Ishikawa (cell line): ENCODE results near the gene RASGRP4.
A peak's percentile ranks its signal among the peaks of the same experiment; 100 is the strongest.

Source experiments
- CEBPB ChIP-seq: IDR thresholded peaks from 2 replicates; pipeline ENCODE4 v1.6.1; 2012
- CREB1 ChIP-seq: IDR thresholded peaks from 2 replicates; pipeline ENCODE4 v1.6.1; 2012; ENCODE audit warnings: low read depth
- EGR1 ChIP-seq: IDR thresholded peaks from 2 replicates; pipeline ENCODE4 v1.6.1; 2012
- EP300 ChIP-seq: IDR thresholded peaks from 2 replicates; pipeline ENCODE4 v1.6.1; 2012; ENCODE audit warnings: borderline replicate concordance
- FOXM1 ChIP-seq: IDR thresholded peaks from 2 replicates; pipeline ENCODE4 v1.6.1; 2012; ENCODE audit warnings: low read depth, borderline replicate concordance
- NFIC ChIP-seq: IDR thresholded peaks from 2 replicates; pipeline ENCODE4 v1.6.1; 2012
- RAD21 ChIP-seq: IDR thresholded peaks from 2 replicates; pipeline ENCODE4 v1.6.1; 2012; ENCODE audit warnings: low read depth
- TAF1 ChIP-seq: IDR thresholded peaks from 2 replicates; pipeline ENCODE4 v1.6.1; 2012; ENCODE audit warnings: low read depth, mild to moderate bottlenecking
- TCF12 ChIP-seq: IDR thresholded peaks from 2 replicates; pipeline ENCODE4 v1.6.1; 2012; ENCODE audit warnings: low read depth
- TEAD4 ChIP-seq: IDR thresholded peaks from 2 replicates; pipeline ENCODE4 v1.6.1; 2012
- YY1 ChIP-seq: IDR thresholded peaks from 2 replicates; pipeline ENCODE4 v1.6.1; 2012; ENCODE audit warnings: low read depth
- ZBTB7A ChIP-seq: IDR thresholded peaks from 2 replicates; pipeline ENCODE4 v1.6.1; 2012; ENCODE audit warnings: low read depth
- TF ChIP-seq, protein P1 (sequence below): IDR thresholded peaks from 2 replicates; pipeline ENCODE4 v1.6.1; 2012
- TF ChIP-seq, protein P2 (sequence below): IDR thresholded peaks from 2 replicates; pipeline ENCODE4 v1.6.1; 2012; ENCODE audit warnings: low read depth, mild to moderate bottlenecking
- TF ChIP-seq, protein P3 (sequence below): IDR thresholded peaks from 2 replicates; pipeline ENCODE4 v1.6.1; 2012

RASGRP4 gene

DNA sequence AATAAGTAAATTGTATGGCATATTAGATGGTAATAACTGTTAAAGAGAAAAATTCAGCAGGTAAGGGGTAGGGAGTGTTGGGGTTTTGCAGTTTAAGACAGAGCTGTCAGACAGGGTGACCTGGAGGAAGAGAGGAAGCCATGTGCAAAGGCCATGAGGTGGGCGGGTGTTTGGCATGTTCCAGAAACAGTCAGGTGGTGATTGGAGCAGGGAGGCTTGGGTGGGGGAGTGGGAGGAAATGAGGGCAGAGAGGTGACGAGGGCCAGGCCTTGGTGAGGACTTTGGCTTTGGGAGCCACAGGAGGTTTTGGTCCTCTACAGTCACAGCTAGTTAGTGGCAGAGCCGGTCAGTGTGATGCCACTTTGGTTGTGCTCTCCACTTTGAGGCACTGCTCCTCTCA, 27.6 kb upstream of the RASGRP4 start:
- TF ChIP-seq CEBPB (no peak), FOXM1 (no peak), CREB1 (no peak), TCF12 (no peak), TEAD4 (no peak), EP300 (no peak), NFIC (no peak), ZBTB7A (no peak)
- TF ChIP-seq, protein P1, sequence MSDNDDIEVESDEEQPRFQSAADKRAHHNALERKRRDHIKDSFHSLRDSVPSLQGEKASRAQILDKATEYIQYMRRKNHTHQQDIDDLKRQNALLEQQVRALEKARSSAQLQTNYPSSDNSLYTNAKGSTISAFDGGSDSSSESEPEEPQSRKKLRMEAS, result no peak

DNA sequence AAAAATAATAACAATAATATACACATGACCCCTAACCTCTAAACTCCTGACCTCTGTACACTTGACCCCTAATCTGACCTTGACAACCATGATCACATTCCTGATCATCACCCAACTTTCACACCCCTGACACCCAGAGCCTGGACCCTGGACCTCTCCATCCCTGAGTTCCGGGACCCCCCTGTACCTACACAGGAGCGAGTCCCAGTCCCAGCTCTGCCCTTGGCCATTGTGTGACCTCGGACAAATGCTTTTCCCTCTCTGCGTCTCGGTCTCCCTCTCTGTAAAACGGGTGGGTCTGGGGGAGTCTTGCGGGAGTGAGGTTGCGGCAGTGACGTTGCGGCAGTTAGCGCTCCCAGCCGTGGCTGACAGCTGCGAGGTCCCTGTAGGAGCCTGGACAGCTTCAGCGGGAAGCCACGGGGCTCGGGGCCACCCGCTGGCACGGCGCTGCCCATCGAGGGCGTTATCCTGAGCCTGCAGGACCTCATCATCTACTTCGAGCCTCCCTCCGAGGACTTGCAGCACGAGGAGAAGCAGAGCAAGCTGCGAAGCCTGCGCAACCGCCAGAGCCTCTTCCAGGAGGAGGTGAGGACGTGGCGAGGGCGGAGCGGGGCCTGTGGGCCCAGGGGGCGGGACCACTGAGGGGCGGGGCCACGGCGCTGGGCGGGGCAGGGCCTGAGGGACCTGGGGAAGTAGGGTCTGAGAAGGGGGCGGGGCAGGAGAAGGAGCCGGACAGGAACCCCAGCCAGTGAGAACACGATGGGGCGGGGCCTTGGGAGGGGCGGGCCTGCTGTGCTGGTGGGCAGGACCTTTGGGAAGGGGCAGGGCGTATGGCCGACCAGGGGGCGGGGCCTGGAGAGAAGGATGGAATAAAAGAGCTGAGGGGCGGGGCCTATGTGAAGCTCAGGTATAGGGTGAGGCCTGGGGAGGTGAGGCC, 26.7 kb upstream of the RASGRP4 start:
- TF ChIP-seq, protein P1, result peak; percentile 99
- TF ChIP-seq FOXM1, result no peak

DNA sequence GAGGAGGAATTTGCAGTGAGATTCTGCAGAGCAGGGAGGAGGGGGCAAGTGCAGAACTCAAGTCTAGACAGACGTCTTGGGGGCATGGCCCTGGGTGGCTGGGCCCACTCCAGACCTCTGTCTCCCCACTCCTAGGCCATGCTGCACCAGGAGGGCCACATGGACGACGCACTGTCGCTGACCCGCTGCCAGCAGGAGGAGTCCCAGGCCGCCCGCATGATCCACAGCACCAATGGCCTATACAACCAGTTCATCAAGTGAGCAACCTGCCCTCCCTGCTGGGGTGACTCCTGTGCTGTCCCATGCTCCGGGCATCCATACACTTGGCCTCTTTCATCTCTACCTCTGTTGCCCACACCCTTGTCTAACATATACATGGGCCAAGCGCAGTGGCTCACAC, 25.6 kb upstream of the RASGRP4 start:
- no peak for TF ChIP-seq CEBPB
- no peak for TF ChIP-seq RAD21
- TF ChIP-seq, protein P2, sequence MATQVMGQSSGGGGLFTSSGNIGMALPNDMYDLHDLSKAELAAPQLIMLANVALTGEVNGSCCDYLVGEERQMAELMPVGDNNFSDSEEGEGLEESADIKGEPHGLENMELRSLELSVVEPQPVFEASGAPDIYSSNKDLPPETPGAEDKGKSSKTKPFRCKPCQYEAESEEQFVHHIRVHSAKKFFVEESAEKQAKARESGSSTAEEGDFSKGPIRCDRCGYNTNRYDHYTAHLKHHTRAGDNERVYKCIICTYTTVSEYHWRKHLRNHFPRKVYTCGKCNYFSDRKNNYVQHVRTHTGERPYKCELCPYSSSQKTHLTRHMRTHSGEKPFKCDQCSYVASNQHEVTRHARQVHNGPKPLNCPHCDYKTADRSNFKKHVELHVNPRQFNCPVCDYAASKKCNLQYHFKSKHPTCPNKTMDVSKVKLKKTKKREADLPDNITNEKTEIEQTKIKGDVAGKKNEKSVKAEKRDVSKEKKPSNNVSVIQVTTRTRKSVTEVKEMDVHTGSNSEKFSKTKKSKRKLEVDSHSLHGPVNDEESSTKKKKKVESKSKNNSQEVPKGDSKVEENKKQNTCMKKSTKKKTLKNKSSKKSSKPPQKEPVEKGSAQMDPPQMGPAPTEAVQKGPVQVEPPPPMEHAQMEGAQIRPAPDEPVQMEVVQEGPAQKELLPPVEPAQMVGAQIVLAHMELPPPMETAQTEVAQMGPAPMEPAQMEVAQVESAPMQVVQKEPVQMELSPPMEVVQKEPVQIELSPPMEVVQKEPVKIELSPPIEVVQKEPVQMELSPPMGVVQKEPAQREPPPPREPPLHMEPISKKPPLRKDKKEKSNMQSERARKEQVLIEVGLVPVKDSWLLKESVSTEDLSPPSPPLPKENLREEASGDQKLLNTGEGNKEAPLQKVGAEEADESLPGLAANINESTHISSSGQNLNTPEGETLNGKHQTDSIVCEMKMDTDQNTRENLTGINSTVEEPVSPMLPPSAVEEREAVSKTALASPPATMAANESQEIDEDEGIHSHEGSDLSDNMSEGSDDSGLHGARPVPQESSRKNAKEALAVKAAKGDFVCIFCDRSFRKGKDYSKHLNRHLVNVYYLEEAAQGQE, result no peak
- TF ChIP-seq, protein P1, result no peak
- TF ChIP-seq YY1, result no peak
- TF ChIP-seq TEAD4, result no peak
- no peak for TF ChIP-seq ZBTB7A
- no peak for TF ChIP-seq TCF12
- TF ChIP-seq NFIC, result no peak
- TF ChIP-seq EGR1, result no peak
- no peak for TF ChIP-seq TAF1
- TF ChIP-seq CREB1, result no peak
- TF ChIP-seq FOXM1, result no peak
- TF ChIP-seq, protein P3, sequence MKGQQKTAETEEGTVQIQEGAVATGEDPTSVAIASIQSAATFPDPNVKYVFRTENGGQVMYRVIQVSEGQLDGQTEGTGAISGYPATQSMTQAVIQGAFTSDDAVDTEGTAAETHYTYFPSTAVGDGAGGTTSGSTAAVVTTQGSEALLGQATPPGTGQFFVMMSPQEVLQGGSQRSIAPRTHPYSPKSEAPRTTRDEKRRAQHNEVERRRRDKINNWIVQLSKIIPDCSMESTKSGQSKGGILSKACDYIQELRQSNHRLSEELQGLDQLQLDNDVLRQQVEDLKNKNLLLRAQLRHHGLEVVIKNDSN, result no peak
- no peak for TF ChIP-seq EP300

DNA sequence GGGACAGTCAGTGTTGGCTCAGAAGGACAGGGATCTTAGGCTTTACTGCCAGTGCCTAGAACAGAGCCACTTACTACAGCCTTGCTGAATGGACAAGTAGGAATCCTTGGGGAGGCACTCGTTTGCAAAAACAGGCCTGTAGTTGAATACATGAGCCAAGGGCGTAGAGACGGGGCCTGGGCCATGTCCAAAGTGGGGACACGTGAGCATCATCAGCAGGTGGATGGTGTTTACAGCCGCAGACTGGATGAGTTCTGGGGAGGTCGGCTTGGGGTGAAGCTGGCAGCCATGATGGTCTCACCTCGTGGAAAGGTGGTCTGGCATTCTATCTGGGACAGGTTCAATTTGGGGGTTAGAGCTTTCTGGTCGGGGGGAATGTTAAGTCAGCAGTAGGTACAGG, 25.0 kb upstream of the RASGRP4 start:
- TF ChIP-seq ZBTB7A (no peak), CEBPB (no peak), RAD21 (no peak), NFIC (no peak), TAF1 (no peak), CREB1 (no peak), EGR1 (no peak), TEAD4 (no peak), EP300 (no peak)
- TF ChIP-seq, protein P3, result no peak
- TF ChIP-seq, protein P1, result no peak
- TF ChIP-seq, protein P2, result no peak

DNA sequence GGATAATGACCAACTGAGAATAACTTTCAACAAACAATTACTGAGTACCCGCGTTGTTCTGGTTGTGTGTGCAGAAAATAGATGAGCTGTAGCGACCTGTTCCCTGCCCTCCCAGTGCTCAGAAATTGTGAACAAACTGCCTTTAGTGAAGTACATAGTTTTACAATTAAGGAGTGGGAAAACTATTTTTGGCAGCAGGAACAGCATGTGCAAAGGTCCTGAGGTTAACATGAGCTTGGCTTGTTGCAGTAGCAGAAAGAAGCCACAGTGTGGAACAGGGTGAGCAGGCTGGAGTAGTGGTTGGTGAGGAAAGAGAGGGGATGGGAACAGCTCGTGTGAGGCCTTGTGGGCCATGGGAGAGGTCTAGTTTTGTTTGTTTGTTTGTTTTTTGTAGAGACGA, 23.5 kb upstream of the RASGRP4 start:
- TF ChIP-seq TCF12 (no peak), TAF1 (no peak), YY1 (no peak), EGR1 (no peak), RAD21 (no peak)

DNA sequence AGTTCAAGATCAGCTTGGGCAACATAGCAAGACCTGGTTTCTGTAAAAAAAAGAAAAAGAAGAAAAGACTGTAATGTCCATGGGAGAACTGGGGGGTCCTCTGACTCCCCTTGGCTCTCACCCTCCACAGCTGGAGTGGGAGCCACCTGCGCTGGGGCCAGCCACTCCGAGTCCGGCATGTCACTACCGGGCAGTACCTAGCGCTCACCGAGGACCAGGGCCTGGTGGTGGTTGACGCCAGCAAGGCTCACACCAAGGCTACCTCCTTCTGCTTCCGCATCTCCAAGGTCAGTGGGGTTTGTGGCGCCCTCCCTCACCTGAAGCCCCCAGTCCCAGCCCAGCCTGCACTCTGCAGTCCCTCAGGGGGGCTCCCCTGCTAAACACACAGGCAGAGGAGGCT, 22.2 kb upstream of the RASGRP4 start:
- no peak for TF ChIP-seq YY1
- TF ChIP-seq EGR1, result no peak
- TF ChIP-seq, protein P2, result no peak
- TF ChIP-seq, protein P1, result no peak
